Measurements from ENCODE around the gene LRRN2. TPM values are rescaled to one million over a fixed set of nuclear protein-coding genes. Genes with fewer than 3 reads are reported as not detected.
"Not testable (repeated sequence)": the region's sequence is repeated elsewhere in the genome, so short reads cannot be mapped to it uniquely, and the experiment has no call there.

The LRRN2 gene
- total RNA-seq, 2 donors from 2014 or later = 11.4 to 16.2 TPM

GRCh38 chr1:204728045-204728444, 42.5 kb upstream of the LRRN2 start:
- no peak for DNase-seq
- Histone ChIP-seq H3K36me3 (ENCODE audit: control insufficient read depth, insufficient read depth, low read length) (no peaks in the 10 kb centered on the region), H3K27ac (ENCODE audit: low read depth, low read length) (no peak overlapping the region), H3K4me3 (ENCODE audit: low read length) (no peak overlapping the region), H3K27me3 (ENCODE audit: control insufficient read depth, insufficient read depth, low read length, poor library complexity, severe bottlenecking) (no peaks in the 10 kb centered on the region), H3K4me1 (ENCODE audit: control insufficient read depth, insufficient read depth, low read length) (no peaks in the 10 kb centered on the region), H3K9me3 (ENCODE audit: control insufficient read depth, low read length) (no peaks in the 10 kb centered on the region), H3K9ac (ENCODE audit: extremely low read depth, low read length, poor library complexity, severe bottlenecking) (no peak overlapping the region)
- Mint-ChIP-seq H3K36me3 (ENCODE audit: low read depth) (no peaks in the 10 kb centered on the region), H3K27ac (no peak overlapping the region), H3K27me3 (ENCODE audit: insufficient read depth) (peaks cover 4% of the 10 kb centered on the region), H3K9me3 (no peaks in the 10 kb centered on the region), H3K4me1 (peaks cover 30% of the 10 kb centered on the region), H3K4me3 (no peak overlapping the region)
- TF ChIP-seq CTCF (conservative IDR thresholded peaks at IDR 0.05) = no peak
- WGBS, 2 experiments (ENCODE audit: insufficient coverage in 1 of 2, insufficient read length in 1 of 2) = 91 to 97% methylated on average over 3 of the region's 3 CpGs

- H3K27ac Mint-ChIP-seq; H3K4me3 Mint-ChIP-seq; H3K27ac ChIP-seq (ENCODE audit: low read depth, low read length); H3K36me3 ChIP-seq (ENCODE audit: control insufficient read depth, insufficient read depth, low read length); H3K9me3 Mint-ChIP-seq; H3K9me3 ChIP-seq (ENCODE audit: control insufficient read depth, low read length); H3K27me3 Mint-ChIP-seq (ENCODE audit: insufficient read depth); DNase-seq; H3K36me3 Mint-ChIP-seq (ENCODE audit: low read depth); H3K9ac ChIP-seq (ENCODE audit: extremely low read depth, low read length, poor library complexity, severe bottlenecking); H3K27me3 ChIP-seq (ENCODE audit: control insufficient read depth, insufficient read depth, low read length, poor library complexity, severe bottlenecking); H3K4me1 ChIP-seq (ENCODE audit: control insufficient read depth, insufficient read depth, low read length); H3K4me3 ChIP-seq (ENCODE audit: low read length): not testable (repeated sequence)
- WGBS, 2 experiments (ENCODE audit: insufficient coverage in 1 of 2, insufficient read length in 1 of 2) = 93 to 95% methylated on average over 5 to 6 of the region's 6 CpGs
- H3K4me1 Mint-ChIP-seq = peaks cover 24% of the 10 kb centered on the region
Observed at GRCh38 chr1:204727438-204727837, 41.9 kb upstream of the LRRN2 start.

GRCh38 chr1:204726478-204726877, 40.9 kb upstream of the LRRN2 start:
- H3K27me3 Mint-ChIP-seq (ENCODE audit: insufficient read depth) = peaks cover 4% of the 10 kb centered on the region
- no peak overlapping the region for H3K27ac ChIP-seq (ENCODE audit: low read depth, low read length)
- H3K36me3 ChIP-seq (ENCODE audit: control insufficient read depth, insufficient read depth, low read length) = no peaks in the 10 kb centered on the region
- TF ChIP-seq CTCF (conservative IDR thresholded peaks at IDR 0.05) = no peak
- H3K4me1 ChIP-seq (ENCODE audit: control insufficient read depth, insufficient read depth, low read length) = no peaks in the 10 kb centered on the region
- no peak overlapping the region for H3K4me3 ChIP-seq (ENCODE audit: low read length)
- H3K4me3 Mint-ChIP-seq = no peak overlapping the region
- no peaks in the 10 kb centered on the region for H3K36me3 Mint-ChIP-seq (ENCODE audit: low read depth)
- no peak overlapping the region for H3K9ac ChIP-seq (ENCODE audit: extremely low read depth, low read length, poor library complexity, severe bottlenecking)
- H3K9me3 ChIP-seq (ENCODE audit: control insufficient read depth, low read length) = no peaks in the 10 kb centered on the region
- no peak overlapping the region for H3K27ac Mint-ChIP-seq
- peaks cover 18% of the 10 kb centered on the region for H3K4me1 Mint-ChIP-seq
- WGBS, 2 experiments (ENCODE audit: insufficient coverage in 1 of 2, insufficient read length in 1 of 2) = 79% methylated on average over 1 of the region's 1 CpG; no CpG with 5 or more reads in 1 of the 2 experiments
- DNase-seq = no peak
- no peaks in the 10 kb centered on the region for H3K9me3 Mint-ChIP-seq
- no peaks in the 10 kb centered on the region for H3K27me3 ChIP-seq (ENCODE audit: control insufficient read depth, insufficient read depth, low read length, poor library complexity, severe bottlenecking)

- Mint-ChIP-seq H3K36me3 (ENCODE audit: low read depth) (no peaks in the 10 kb centered on the region), H3K27me3 (ENCODE audit: insufficient read depth) (peaks cover 4% of the 10 kb centered on the region), H3K27ac (no peak overlapping the region), H3K4me1 (peaks cover 16% of the 10 kb centered on the region), H3K9me3 (no peaks in the 10 kb centered on the region), H3K4me3 (no peak overlapping the region)
- no peaks in the 10 kb centered on the region for H3K9me3 ChIP-seq (ENCODE audit: control insufficient read depth, low read length)
- WGBS, 2 experiments (ENCODE audit: insufficient coverage in 1 of 2, insufficient read length in 1 of 2) = 88 to 93% methylated on average over 9 of the region's 9 CpGs
- no peak overlapping the region for H3K4me3 ChIP-seq (ENCODE audit: low read length)
- no peaks in the 10 kb centered on the region for H3K27me3 ChIP-seq (ENCODE audit: control insufficient read depth, insufficient read depth, low read length, poor library complexity, severe bottlenecking)
- no peak overlapping the region for H3K9ac ChIP-seq (ENCODE audit: extremely low read depth, low read length, poor library complexity, severe bottlenecking)
- no peak for TF ChIP-seq CTCF (conservative IDR thresholded peaks at IDR 0.05)
- no peak overlapping the region for H3K27ac ChIP-seq (ENCODE audit: low read depth, low read length)
- no peaks in the 10 kb centered on the region for H3K36me3 ChIP-seq (ENCODE audit: control insufficient read depth, insufficient read depth, low read length)
- DNase-seq = peak; percentile 38
- H3K4me1 ChIP-seq (ENCODE audit: control insufficient read depth, insufficient read depth, low read length) = no peaks in the 10 kb centered on the region
Observed at GRCh38 chr1:204725821-204726448, 40.4 kb upstream of the LRRN2 start.
